ENCODE measurements around the gene ZSCAN10. TPM values are rescaled to one million over a fixed set of nuclear protein-coding genes. Genes with fewer than 3 reads are reported as not detected.
A peak's percentile ranks its signal among the peaks of the same experiment; 100 is the strongest.

The ZSCAN10 gene
- total RNA-seq, 1 donor from 2014 or later, result 0.74 TPM

- Mint-ChIP-seq H3K36me3 (ENCODE audit: unreplicated experiment) (no peaks in the 10 kb centered on the region), H3K4me1 (ENCODE audit: low read depth, unreplicated experiment) (peaks cover 10% of the 10 kb centered on the region), H3K27me3 (ENCODE audit: unreplicated experiment) (peaks cover 12% of the 10 kb centered on the region), H3K27ac (ENCODE audit: unreplicated experiment) (no peak overlapping the region), H3K9me3 (ENCODE audit: unreplicated experiment) (peaks cover 4% of the 10 kb centered on the region), H3K4me3 (ENCODE audit: unreplicated experiment) (peak overlapping the region; percentile 89)
- no peak for TF ChIP-seq CTCF (IDR thresholded peaks at IDR 0.05; ENCODE audit: partially characterized antibody, unreplicated experiment)
- DNase-seq, result peak; percentile 91
Measured at GRCh38 chr16:3099732-3100499, 822 bp upstream of the ZSCAN10 start.

GRCh38 chr16:3099395-3099731, 269 bp upstream of the ZSCAN10 start:
- DNase-seq, result no peak
- Mint-ChIP-seq H3K36me3 (ENCODE audit: unreplicated experiment) (no peaks in the 10 kb centered on the region), H3K4me1 (ENCODE audit: low read depth, unreplicated experiment) (peaks cover 10% of the 10 kb centered on the region), H3K9me3 (ENCODE audit: unreplicated experiment) (peaks cover 3% of the 10 kb centered on the region), H3K4me3 (ENCODE audit: unreplicated experiment) (no peak overlapping the region), H3K27me3 (ENCODE audit: unreplicated experiment) (peaks cover 10% of the 10 kb centered on the region), H3K27ac (ENCODE audit: unreplicated experiment) (no peak overlapping the region)
- no peak for TF ChIP-seq CTCF (IDR thresholded peaks at IDR 0.05; ENCODE audit: partially characterized antibody, unreplicated experiment)

- H3K27me3 Mint-ChIP-seq (ENCODE audit: unreplicated experiment), result peaks cover 10% of the 10 kb centered on the region
- H3K4me3 Mint-ChIP-seq (ENCODE audit: unreplicated experiment), result no peak overlapping the region
- H3K27ac Mint-ChIP-seq (ENCODE audit: unreplicated experiment), result no peak overlapping the region
- peaks cover 13% of the 10 kb centered on the region for H3K4me1 Mint-ChIP-seq (ENCODE audit: low read depth, unreplicated experiment)
- TF ChIP-seq CTCF (IDR thresholded peaks at IDR 0.05; ENCODE audit: partially characterized antibody, unreplicated experiment), result no peak
- peaks cover 5% of the 10 kb centered on the region for H3K9me3 Mint-ChIP-seq (ENCODE audit: unreplicated experiment)
- no peak for DNase-seq
- H3K36me3 Mint-ChIP-seq (ENCODE audit: unreplicated experiment), result no peaks in the 10 kb centered on the region
Measured at GRCh38 chr16:3097266-3097665, 1.8 kb downstream of the ZSCAN10 start.

GRCh38 chr16:3096362-3096761, 2.7 kb downstream of the ZSCAN10 start:
- Mint-ChIP-seq H3K4me1 (ENCODE audit: low read depth, unreplicated experiment) (peaks cover 16% of the 10 kb centered on the region), H3K27ac (ENCODE audit: unreplicated experiment) (no peak overlapping the region), H3K36me3 (ENCODE audit: unreplicated experiment) (no peaks in the 10 kb centered on the region), H3K9me3 (ENCODE audit: unreplicated experiment) (peaks cover 5% of the 10 kb centered on the region), H3K4me3 (ENCODE audit: unreplicated experiment) (no peak overlapping the region), H3K27me3 (ENCODE audit: unreplicated experiment) (peaks cover 10% of the 10 kb centered on the region)
- TF ChIP-seq CTCF (IDR thresholded peaks at IDR 0.05; ENCODE audit: partially characterized antibody, unreplicated experiment), result no peak
- DNase-seq, result no peak

GRCh38 chr16:3095869-3096268, 3.2 kb downstream of the ZSCAN10 start:
- H3K27me3 Mint-ChIP-seq (ENCODE audit: unreplicated experiment), result peaks cover 11% of the 10 kb centered on the region
- no peaks in the 10 kb centered on the region for H3K36me3 Mint-ChIP-seq (ENCODE audit: unreplicated experiment)
- no peak overlapping the region for H3K4me3 Mint-ChIP-seq (ENCODE audit: unreplicated experiment)
- TF ChIP-seq CTCF (IDR thresholded peaks at IDR 0.05; ENCODE audit: partially characterized antibody, unreplicated experiment), result no peak
- H3K4me1 Mint-ChIP-seq (ENCODE audit: low read depth, unreplicated experiment), result peaks cover 16% of the 10 kb centered on the region
- H3K9me3 Mint-ChIP-seq (ENCODE audit: unreplicated experiment), result peaks cover 5% of the 10 kb centered on the region
- H3K27ac Mint-ChIP-seq (ENCODE audit: unreplicated experiment), result no peak overlapping the region
- no peak for DNase-seq
